ENCODE results near the gene PSMD1. TPM values are rescaled to one million over a fixed set of nuclear protein-coding genes. Genes with fewer than 3 reads are reported as not detected.

PSMD1 gene
- 130 and 184 TPM in 2 replicates for total RNA-seq

GRCh38 chr2:231056453-231057416 is at the start of gene PSMD1:
Gene PSMD1, plus strand, starts transcription at chr2:231056867. Its CDS starts 159 bp downstream, at chr2:231057026.

GRCh38 chr2:231037202-231037730 is 19.4 kb upstream of the PSMD1 start, which contains the start of gene C2orf72:
Gene C2orf72, plus strand, starts transcription at chr2:231037523. Its CDS starts 43 bp downstream, at chr2:231037566.

GRCh38 chr2:231124838-231125568 is 68.3 kb downstream of the PSMD1 start, which contains the start of gene HTR2B:
Gene HTR2B, minus strand, starts transcription at chr2:231125042. Its CDS starts 1,278 bp downstream, at chr2:231123764.

GRCh38 chr2:231198291-231199173 is 141.9 kb downstream of the PSMD1 start, which contains the start of gene ARMC9:
Gene ARMC9, plus strand, starts transcription at chr2:231198631. Its CDS starts 7,608 bp downstream, at chr2:231206239.

Small RNAs within 50 kb of the gene (small RNA-seq; reads per million reads assigned to genes)
- gene RNU1-93P (ENCODE audit: low replicate concordance): not detected

Other genes with a start within 250 kb of the PSMD1 start
- 35.4 and 144 TPM in 2 replicates for gene ITM2C, start 191.9 kb upstream of the PSMD1 start, total RNA-seq
- under 0.01 TPM in 1 of 2 replicates, not detected in the other for gene GPR55, start 131.6 kb upstream of the PSMD1 start, total RNA-seq
- gene SPATA3, start 60.7 kb upstream of the PSMD1 start, total RNA-seq: not detected in 2 replicates
- 0.66 TPM in 1 of 2 replicates, not detected in the other for gene C2orf72, start 19.3 kb upstream of the PSMD1 start, total RNA-seq
- 11.7 and 68.9 TPM in 2 replicates for gene HTR2B, start 68.2 kb downstream of the PSMD1 start, total RNA-seq
- 157 and 512 TPM in 2 replicates for gene ARMC9, start 141.8 kb downstream of the PSMD1 start, total RNA-seq

All from placental pericyte (primary cell).